Dermis microvascular lymphatic vessel endothelial cell (primary cell): Measurements from ENCODE around the gene VPS13A. TPM values are rescaled to one million over a fixed set of nuclear protein-coding genes. Genes with fewer than 3 reads are reported as not detected.
A peak's percentile ranks its signal among the peaks of the same experiment; 100 is the strongest.

ENCODE experiments used
- DNase-seq, 2 donors: peaks; one replicate each; pipeline versions ENCODE4 v3.0.0 to v3.0.0-alpha.2; 2010; ENCODE audit warnings: low read depth in 2 of 2
- total RNA-seq: library from RNA; depleted of rRNA; stranded (reverse); fragments of >200 nt; gene quantifications from 2 replicates; pipeline ENCODE4 v1.2.1, GENCODE V29; 2014

VPS13A gene
- total RNA-seq, 1 donor from 2014 or later: 18.9 TPM

- DNase-seq: peak; percentile 84 to 89
These were observed 279.6 kb downstream of the VPS13A start for GRCh38 chr9:77456829-77457437.

GRCh38 chr9:77457916-77458592, 280.7 kb downstream of the VPS13A start:
- peak; percentile 41 to 74 for DNase-seq

GRCh38 chr9:77460938-77461337, 283.6 kb downstream of the VPS13A start:
- no peak for DNase-seq

GRCh38 chr9:77462066-77462465, 284.7 kb downstream of the VPS13A start:
- DNase-seq: no peak

GRCh38 chr9:77463151-77463550, 285.8 kb downstream of the VPS13A start:
- DNase-seq: no peak

- no peak for DNase-seq
These were observed 287.3 kb downstream of the VPS13A start for GRCh38 chr9:77464661-77465060.

- DNase-seq: no peak
These were observed 292.3 kb downstream of the VPS13A start for GRCh38 chr9:77469515-77470231.

Other genes starting within 250 kb of the VPS13A start
- not detected in 2 replicates for gene FOXB2, start 157.9 kb upstream of the VPS13A start, total RNA-seq